Measurements from ENCODE around the gene CST7. TPM values are rescaled to one million over a fixed set of nuclear protein-coding genes. Genes with fewer than 3 reads are reported as not detected.

CST7 gene
- total RNA-seq, 1 donor from 2014 or later = not detected

DNA sequence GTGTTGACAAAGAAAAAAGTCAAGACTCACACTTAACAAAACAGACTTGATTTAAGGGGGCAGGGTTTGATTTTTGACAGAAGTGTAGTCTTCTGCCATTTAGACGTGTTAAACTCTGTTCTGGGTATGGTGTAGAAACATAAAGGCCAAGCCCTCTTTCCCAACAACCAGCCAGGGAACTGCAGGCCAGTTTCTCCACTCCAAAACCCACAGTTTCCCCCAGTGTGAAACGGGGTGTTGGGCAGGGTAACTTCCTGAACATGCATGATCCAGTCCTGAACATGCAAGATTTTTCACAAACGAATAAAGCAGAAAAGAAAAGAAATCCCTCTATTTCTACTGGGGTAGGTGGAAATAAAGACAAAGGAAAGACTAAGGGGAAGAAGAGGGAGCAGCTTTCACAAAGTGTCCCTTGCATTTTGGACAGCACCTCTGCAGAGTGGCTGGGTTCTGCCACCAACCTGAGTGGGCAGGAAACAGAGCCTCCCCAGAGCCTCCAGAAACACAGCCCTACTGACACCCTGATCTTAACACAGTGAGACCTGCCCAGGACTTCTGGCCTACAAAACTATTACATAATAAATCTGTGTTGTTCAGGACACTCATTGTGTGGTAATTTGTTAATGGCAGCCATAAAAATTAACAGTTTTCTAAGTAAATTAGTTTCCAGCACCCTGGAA is 36.0 kb downstream of the CST7 start:
- Histone ChIP-seq H3K4me1 (no peaks in the 10 kb centered on the region), H3K27me3 (no peaks in the 10 kb centered on the region), H4K20me1 (ENCODE audit: low read depth) (no peaks in the 10 kb centered on the region), H3K4me3 (no peak overlapping the region), H3K36me3 (peaks cover 5% of the 10 kb centered on the region), H3K79me2 (ENCODE audit: low read depth) (peaks cover 49% of the 10 kb centered on the region), H2AFZ (replicated peaks) (no peak overlapping the region), H3K4me2 (no peak overlapping the region), H3K9me3 (ENCODE audit: low read depth) (no peaks in the 10 kb centered on the region), H3F3A (ENCODE audit: low read depth) (no peaks in the 10 kb centered on the region), H3K27ac (no peak overlapping the region), H3K9ac (no peak overlapping the region)
- TF ChIP-seq EZH2phosphoT487 (IDR thresholded peaks at IDR 0.05) = no peak
- TF ChIP-seq EZH2 (IDR thresholded peaks at IDR 0.05) = no peak
- TF ChIP-seq, protein P1, sequence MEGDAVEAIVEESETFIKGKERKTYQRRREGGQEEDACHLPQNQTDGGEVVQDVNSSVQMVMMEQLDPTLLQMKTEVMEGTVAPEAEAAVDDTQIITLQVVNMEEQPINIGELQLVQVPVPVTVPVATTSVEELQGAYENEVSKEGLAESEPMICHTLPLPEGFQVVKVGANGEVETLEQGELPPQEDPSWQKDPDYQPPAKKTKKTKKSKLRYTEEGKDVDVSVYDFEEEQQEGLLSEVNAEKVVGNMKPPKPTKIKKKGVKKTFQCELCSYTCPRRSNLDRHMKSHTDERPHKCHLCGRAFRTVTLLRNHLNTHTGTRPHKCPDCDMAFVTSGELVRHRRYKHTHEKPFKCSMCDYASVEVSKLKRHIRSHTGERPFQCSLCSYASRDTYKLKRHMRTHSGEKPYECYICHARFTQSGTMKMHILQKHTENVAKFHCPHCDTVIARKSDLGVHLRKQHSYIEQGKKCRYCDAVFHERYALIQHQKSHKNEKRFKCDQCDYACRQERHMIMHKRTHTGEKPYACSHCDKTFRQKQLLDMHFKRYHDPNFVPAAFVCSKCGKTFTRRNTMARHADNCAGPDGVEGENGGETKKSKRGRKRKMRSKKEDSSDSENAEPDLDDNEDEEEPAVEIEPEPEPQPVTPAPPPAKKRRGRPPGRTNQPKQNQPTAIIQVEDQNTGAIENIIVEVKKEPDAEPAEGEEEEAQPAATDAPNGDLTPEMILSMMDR (IDR thresholded peaks at IDR 0.05) = no peak
- Mint-ChIP-seq H3K4me1 (peaks cover 3% of the 10 kb centered on the region), H3K27me3 (ENCODE audit: insufficient read depth, low read depth) (peaks cover 2% of the 10 kb centered on the region), H3K4me3 (no peak overlapping the region), H3K9me3 (peaks cover 6% of the 10 kb centered on the region), H3K36me3 (peaks cover 26% of the 10 kb centered on the region), H3K27ac (no peak overlapping the region)
- DNase-seq (ENCODE audit: low spot score) = no peak

DNA sequence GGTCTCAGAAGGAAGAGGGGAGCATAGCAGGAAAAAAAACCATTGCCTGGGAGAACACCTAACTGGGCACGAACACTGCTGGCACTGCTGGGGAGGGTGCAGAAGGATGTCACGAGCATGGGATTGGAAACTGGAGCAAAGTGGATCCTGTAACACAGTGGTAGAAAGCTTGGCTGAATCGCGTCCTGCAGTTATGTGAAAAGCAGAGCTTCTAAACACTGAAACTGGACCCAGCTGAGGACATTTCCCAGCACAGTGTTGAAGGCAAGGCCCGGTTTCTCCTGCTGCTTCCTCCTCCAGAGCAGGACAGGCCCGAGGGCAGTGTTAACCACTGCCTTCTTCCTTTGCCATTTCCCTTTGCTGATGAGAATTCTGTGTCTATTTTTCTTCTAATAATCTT is 36.7 kb downstream of the CST7 start:
- H4K20me1 ChIP-seq (ENCODE audit: low read depth) = peaks cover 3% of the 10 kb centered on the region
- H3K4me3 Mint-ChIP-seq = no peak overlapping the region
- no peaks in the 10 kb centered on the region for H3K27me3 ChIP-seq
- H2AFZ ChIP-seq (replicated peaks) = no peak overlapping the region
- peaks cover 5% of the 10 kb centered on the region for H3K36me3 ChIP-seq
- no peaks in the 10 kb centered on the region for H3K9me3 ChIP-seq (ENCODE audit: low read depth)
- no peak for TF ChIP-seq EZH2phosphoT487 (IDR thresholded peaks at IDR 0.05)
- TF ChIP-seq, protein P1 (IDR thresholded peaks at IDR 0.05) = no peak
- TF ChIP-seq EZH2 (IDR thresholded peaks at IDR 0.05) = no peak
- no peak overlapping the region for H3K27ac Mint-ChIP-seq
- peaks cover 7% of the 10 kb centered on the region for H3K4me1 Mint-ChIP-seq
- DNase-seq (ENCODE audit: low spot score) = no peak
- H3F3A ChIP-seq (ENCODE audit: low read depth) = no peaks in the 10 kb centered on the region
- no peak overlapping the region for H3K27ac ChIP-seq
- no peak overlapping the region for H3K4me2 ChIP-seq
- peaks cover 4% of the 10 kb centered on the region for H3K4me1 ChIP-seq
- peaks cover 20% of the 10 kb centered on the region for H3K36me3 Mint-ChIP-seq
- H3K4me3 ChIP-seq = no peak overlapping the region
- H3K9ac ChIP-seq = no peak overlapping the region
- peaks cover 2% of the 10 kb centered on the region for H3K27me3 Mint-ChIP-seq (ENCODE audit: insufficient read depth, low read depth)
- H3K9me3 Mint-ChIP-seq = peaks cover 4% of the 10 kb centered on the region
- H3K79me2 ChIP-seq (ENCODE audit: low read depth) = peaks cover 56% of the 10 kb centered on the region

DNA sequence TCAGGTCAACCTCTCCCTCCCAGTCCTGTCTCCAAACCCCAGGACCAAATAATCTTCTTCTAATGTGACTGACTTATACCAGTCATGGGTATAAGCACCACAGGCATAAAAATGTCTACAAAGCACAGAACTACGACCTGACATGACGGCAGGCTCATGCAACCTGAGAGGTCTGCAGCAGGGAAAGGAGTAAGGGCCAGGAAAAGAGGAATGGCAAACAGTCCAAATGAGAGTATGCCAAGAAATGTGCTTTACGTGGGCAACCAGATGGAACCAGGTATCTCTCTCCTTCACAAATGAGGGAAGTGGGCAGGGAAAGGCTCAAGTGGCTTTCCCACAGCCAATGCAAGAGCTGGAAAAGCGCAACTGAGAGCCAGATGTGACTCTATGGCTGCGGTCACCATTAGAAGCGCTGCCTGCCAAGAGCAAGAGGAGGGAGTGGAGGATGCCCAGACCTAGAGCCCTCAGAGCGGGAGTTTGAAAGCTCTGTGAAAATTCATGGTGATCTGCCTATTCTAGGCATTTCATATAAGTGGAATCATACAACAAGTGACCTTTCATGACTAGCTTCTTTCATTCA is 37.5 kb downstream of the CST7 start:
- no peak for DNase-seq (ENCODE audit: low spot score)
- Histone ChIP-seq H3K27ac (no peak overlapping the region), H3K4me3 (no peak overlapping the region), H3K4me1 (peaks cover 11% of the 10 kb centered on the region), H3K27me3 (no peaks in the 10 kb centered on the region), H3K79me2 (ENCODE audit: low read depth) (peaks cover 64% of the 10 kb centered on the region), H3F3A (ENCODE audit: low read depth) (no peaks in the 10 kb centered on the region), H3K36me3 (peaks cover 5% of the 10 kb centered on the region), H2AFZ (replicated peaks) (no peak overlapping the region), H3K4me2 (no peak overlapping the region), H3K9ac (no peak overlapping the region), H4K20me1 (ENCODE audit: low read depth) (peaks cover 10% of the 10 kb centered on the region), H3K9me3 (ENCODE audit: low read depth) (no peaks in the 10 kb centered on the region)
- H3K4me1 Mint-ChIP-seq = peaks cover 12% of the 10 kb centered on the region
- H3K36me3 Mint-ChIP-seq = peaks cover 14% of the 10 kb centered on the region
- no peaks in the 10 kb centered on the region for H3K27me3 Mint-ChIP-seq (ENCODE audit: insufficient read depth, low read depth)
- H3K4me3 Mint-ChIP-seq = no peak overlapping the region
- H3K9me3 Mint-ChIP-seq = peaks cover 1% of the 10 kb centered on the region
- TF ChIP-seq EZH2 (IDR thresholded peaks at IDR 0.05) (no peak), EZH2phosphoT487 (IDR thresholded peaks at IDR 0.05) (no peak)
- TF ChIP-seq, protein P1 (IDR thresholded peaks at IDR 0.05) = no peak
- no peak overlapping the region for H3K27ac Mint-ChIP-seq
